Measurements from ENCODE around the gene TDRD1. TPM values are rescaled to one million over a fixed set of nuclear protein-coding genes. Genes with fewer than 3 reads are reported as not detected.

Gene TDRD1
- total RNA-seq, 1 donor = 0.43 TPM

- H3K4me3 ChIP-seq (ENCODE audit: low read depth, low read length) = no peak overlapping the region
- DNase-seq (ENCODE audit: low read depth) = no peak
- no peak for TF ChIP-seq CTCF (IDR thresholded peaks at IDR 0.05; ENCODE audit: insufficient read depth, low read depth, low read length)
Observed at GRCh38 chr10:114166043-114166442, 13.1 kb upstream of the TDRD1 start.

GRCh38 chr10:114166494-114166893 is 12.7 kb upstream of the TDRD1 start:
- no peak for TF ChIP-seq CTCF (IDR thresholded peaks at IDR 0.05; ENCODE audit: insufficient read depth, low read depth, low read length)
- no peak for DNase-seq (ENCODE audit: low read depth)
- H3K4me3 ChIP-seq (ENCODE audit: low read depth, low read length) = no peak overlapping the region

GRCh38 chr10:114167985-114168384 is 11.2 kb upstream of the TDRD1 start:
- TF ChIP-seq CTCF (IDR thresholded peaks at IDR 0.05; ENCODE audit: insufficient read depth, low read depth, low read length) = no peak
- no peak overlapping the region for H3K4me3 ChIP-seq (ENCODE audit: low read depth, low read length)
- DNase-seq (ENCODE audit: low read depth) = no peak

GRCh38 chr10:114168450-114169009 is 10.6 kb upstream of the TDRD1 start:
- no peak for TF ChIP-seq CTCF (IDR thresholded peaks at IDR 0.05; ENCODE audit: insufficient read depth, low read depth, low read length)
- H3K4me3 ChIP-seq (ENCODE audit: low read depth, low read length) = no peak overlapping the region
- no peak for DNase-seq (ENCODE audit: low read depth)

GRCh38 chr10:114172216-114172615 is 6.9 kb upstream of the TDRD1 start:
- TF ChIP-seq CTCF (IDR thresholded peaks at IDR 0.05; ENCODE audit: insufficient read depth, low read depth, low read length) = no peak
- peak; percentile 61 for DNase-seq (ENCODE audit: low read depth)
- H3K4me3 ChIP-seq (ENCODE audit: low read depth, low read length) = peak overlapping the region; percentile 99

- no peak for TF ChIP-seq CTCF (IDR thresholded peaks at IDR 0.05; ENCODE audit: insufficient read depth, low read depth, low read length)
- peak overlapping the region; percentile 99 for H3K4me3 ChIP-seq (ENCODE audit: low read depth, low read length)
- DNase-seq (ENCODE audit: low read depth) = peak; percentile 20
Observed at GRCh38 chr10:114172776-114173602, 6.2 kb upstream of the TDRD1 start.
